HG02938 (cell line): ENCODE measurements around the gene STEEP1.
A peak's percentile ranks its signal among the peaks of the same experiment; 100 is the strongest.
"Not testable (repeated sequence)": the region's sequence is repeated elsewhere in the genome, so short reads cannot be mapped to it uniquely, and the experiment has no call there.

ENCODE experiments used
- ATAC-seq: cut with Tn5 transposase; IDR thresholded peaks from one replicate; pipeline ENCODE4 v1.9.1; 2021; ENCODE audit warnings: mild to moderate bottlenecking, moderate library complexity; ENCODE audit not compliant: unreplicated experiment

The STEEP1 gene

DNA sequence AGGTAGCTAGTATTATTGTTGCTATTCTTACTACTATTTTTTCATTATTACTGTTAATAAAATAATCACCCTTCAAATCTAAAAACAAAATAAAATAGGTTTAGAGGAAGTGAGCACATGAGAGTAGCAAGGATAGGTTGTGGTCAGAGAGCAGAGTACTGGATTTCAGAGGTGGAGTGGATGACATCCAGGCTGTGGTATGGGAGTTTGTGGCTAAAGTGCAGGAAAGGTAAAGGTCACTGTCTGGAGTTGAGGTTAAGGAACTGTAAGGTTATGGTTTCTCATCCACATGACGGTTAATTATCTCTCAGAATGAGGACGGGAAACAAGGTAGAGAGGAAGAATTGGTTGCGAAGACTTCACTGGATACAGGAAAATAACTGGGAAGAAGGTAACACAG lies 27.7 kb downstream of the STEEP1 start:
- no peak for ATAC-seq

DNA sequence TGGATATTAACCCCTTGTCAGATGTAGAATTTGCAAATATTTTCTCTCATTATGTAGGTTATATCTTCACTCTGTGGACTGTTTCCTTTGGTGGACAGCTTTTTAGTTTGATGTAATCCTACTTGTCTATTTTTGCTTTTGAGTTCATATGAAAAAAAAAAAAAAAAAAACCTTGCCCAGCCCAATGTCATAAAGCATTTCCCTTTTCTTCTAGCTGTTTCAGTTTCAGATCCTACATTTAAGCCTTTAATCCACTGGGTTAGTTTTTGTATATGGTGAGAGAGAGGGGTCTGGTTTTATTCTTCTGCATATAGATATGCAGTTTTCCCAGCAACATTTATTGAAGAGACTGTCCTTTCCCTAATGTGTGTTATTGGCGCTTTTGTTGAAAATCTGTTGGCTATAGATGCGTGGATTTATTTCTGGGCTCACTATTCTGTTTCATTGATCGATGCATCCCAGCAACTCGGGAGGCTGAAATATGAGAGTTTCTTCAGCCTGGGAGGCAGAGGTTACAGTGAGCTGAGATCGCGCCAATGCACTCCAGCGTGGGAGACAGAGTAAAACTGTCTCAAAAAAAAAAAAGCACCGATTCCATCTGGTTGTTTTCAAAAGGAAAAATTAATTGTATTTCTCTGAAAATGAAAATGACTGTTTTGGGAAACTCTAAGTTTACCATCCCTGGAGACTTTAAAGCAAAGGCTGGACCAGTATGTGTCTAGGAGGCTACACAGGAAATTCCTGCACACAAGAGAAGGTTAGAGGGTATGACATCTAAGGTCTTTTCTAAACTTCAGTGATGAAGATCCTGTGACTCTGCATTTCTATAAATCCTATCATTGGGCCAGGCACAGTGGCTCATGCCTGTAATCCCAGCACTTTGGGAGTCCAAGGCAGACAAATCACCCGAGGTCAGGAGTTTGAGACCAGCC lies 35.6 kb downstream of the STEEP1 start:
- ATAC-seq: no peak

GRCh38 chrX:119523664-119524184 lies 41.5 kb downstream of the STEEP1 start:
- ATAC-seq: no peak

DNA sequence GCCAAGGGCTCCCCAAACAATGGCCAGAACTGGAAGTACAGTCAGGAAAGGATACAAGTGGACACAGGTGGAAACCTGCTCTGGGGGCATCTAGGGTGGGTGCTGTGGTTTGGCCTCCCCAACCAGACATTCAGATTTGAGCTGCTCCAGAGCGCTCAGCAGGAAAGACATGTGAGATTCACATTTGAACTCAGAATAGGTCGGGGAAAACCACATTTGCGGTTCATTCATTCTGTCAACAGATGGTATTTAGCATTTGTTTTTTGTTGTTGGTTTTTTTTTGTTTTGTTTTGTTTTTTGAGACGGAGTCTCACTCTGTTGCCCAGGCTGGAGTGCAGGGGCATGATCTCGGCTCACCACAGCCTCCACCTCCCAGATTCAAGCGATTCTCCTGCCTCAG lies 44.0 kb downstream of the STEEP1 start:
- ATAC-seq: no peak

- no peak for ATAC-seq
These were observed 46.8 kb downstream of the STEEP1 start for GRCh38 chrX:119518371-119518770.

DNA sequence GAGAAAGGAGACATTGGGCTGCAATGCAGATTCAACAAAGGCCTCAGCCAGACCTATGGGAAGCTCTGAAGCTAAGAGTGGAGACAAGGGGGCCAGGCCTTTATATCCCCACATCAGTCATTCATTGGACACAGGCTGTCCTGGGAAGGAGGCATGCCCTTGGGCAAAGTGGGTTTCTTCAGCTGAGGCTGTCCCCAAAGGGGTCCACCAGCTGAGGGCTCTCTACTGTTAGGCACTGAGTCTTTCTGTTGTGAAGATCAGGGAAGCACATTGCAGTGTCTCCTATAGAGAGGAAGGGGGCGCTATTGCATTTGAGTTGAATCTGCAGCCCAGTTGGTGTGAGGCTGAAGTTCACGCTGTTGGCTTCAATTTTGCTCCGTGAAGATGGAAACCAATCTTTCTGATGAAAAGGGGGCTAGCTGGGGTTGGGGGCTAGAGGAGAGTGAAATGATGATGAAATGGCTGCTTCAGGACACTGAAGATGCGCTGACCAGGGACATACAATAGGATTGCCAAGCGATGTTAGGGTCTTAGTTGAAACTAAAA lies 49.0 kb downstream of the STEEP1 start:
- ATAC-seq: peak; percentile 64

DNA sequence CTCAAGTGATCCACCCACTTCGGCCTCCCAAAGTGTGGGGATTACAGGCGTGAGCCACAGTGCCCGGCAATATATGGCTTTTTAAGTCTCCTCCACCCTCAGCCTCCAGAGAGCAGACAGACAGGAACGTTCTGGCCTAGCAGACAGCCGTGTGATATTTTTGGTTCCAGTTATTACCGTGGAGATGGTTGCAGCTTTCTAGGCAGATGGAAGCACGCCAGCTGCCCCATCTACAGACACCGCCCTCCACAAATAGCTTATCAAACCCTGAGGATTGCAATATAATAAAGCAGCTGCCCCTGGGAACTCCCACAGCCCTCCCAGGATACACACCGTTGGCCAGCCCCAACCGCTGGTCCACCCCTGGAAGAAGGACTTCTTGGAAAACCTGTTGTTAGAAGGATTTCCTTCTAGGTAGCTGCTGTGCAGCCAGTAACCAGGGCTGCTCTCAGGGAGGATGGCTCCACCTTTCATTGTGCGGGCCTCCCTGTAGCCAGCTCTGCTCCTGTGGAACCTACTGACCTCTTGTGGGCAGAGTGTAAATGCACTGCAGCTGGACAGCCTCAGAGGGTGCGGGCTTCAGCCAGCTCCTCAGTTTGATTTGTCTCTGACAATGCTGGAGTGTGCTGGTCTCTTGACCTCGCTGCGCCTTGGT lies 52.9 kb downstream of the STEEP1 start:
- ATAC-seq: no peak

DNA sequence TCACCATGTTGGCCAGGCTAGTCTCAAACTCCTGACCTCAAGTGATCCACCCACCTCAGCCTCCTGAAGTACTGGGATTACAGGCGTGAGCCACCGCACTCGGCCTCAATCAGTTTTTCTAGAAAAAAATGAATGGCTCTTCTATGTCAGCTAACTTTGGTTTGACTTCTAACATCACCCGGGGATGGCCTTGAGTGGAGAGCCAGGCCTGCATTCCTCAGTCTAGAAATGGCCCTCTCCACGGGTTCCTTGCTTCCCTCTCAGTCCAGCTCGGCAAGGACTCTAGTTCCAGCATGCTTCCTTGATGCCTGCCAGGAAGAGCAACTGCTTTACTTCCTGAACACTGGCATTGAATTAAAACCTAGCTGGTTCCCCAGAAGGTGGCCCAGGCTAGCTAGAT lies 58.0 kb downstream of the STEEP1 start:
- ATAC-seq: no peak

GRCh38 chrX:119505945-119506344 lies 59.3 kb downstream of the STEEP1 start:
- no peak for ATAC-seq

GRCh38 chrX:119505145-119505544 lies 60.1 kb downstream of the STEEP1 start:
- not testable (repeated sequence) for ATAC-seq

GRCh38 chrX:119503484-119503861 lies 61.7 kb downstream of the STEEP1 start:
- no peak for ATAC-seq

GRCh38 chrX:119502727-119503483 lies 62.3 kb downstream of the STEEP1 start:
- ATAC-seq: no peak

GRCh38 chrX:119501511-119502148 lies 63.6 kb downstream of the STEEP1 start:
- no peak for ATAC-seq

GRCh38 chrX:119500061-119500800 lies 65.0 kb downstream of the STEEP1 start:
- no peak for ATAC-seq

GRCh38 chrX:119497185-119497584 lies 68.0 kb downstream of the STEEP1 start:
- ATAC-seq: no peak

GRCh38 chrX:119495734-119496726 lies 69.2 kb downstream of the STEEP1 start:
- ATAC-seq: no peak

- ATAC-seq: not testable (repeated sequence)
These were observed 71.2 kb downstream of the STEEP1 start for GRCh38 chrX:119493851-119494495.

DNA sequence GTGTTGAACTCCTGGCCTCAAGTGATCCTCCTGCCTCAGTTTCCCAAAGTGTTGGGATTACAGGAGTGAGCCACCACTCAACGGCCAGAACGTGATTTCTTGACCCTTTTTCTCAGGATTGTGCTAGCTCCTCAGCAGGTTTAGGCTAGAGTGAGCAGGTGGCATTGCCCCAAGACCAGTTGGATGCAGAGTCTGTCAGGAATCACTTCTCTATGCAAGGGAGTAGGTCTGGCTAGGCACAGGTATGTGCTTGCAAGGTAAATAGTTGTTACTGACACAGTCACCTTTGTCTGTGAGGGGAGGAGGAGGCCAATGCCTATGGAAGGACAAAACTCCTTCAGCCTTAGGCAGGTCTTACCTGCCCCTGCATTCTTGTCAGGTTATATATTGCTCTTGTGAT lies 72.7 kb downstream of the STEEP1 start:
- ATAC-seq: no peak
